ENCODE measurements around the gene KCNQ1.

KCNQ1 gene

DNA sequence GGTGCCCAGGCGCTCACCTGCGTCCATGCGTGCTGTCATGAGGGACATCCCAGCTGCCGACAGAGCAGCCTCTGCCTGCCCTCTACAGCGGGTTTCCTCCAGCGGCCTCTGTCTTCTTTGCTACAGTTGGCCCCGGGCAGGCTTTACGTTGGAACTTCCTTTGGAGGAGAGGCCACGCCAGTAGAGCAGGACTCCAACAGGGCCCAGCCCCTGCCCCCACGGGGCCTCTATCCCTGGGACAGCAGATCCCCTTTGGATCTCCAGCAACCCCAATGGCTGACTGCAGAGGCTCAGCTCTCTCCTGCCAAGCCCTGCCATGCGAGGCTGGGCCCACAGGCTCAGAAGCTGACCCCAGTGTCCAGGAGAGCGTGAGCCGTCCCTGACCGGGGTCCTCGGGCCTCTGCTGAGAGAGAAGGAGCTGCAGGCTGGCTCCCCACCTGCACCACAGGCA lies 12.6 kb upstream of the KCNQ1 start:
- no peak overlapping the region for H3K23ac ChIP-seq (ENCODE audit: low read length in 2 of 2)
- no peaks in the 10 kb centered on the region for H3K79me1 ChIP-seq (replicated peaks; ENCODE audit: low read length, poor library complexity, severe bottlenecking)
- H2AFZ ChIP-seq (ENCODE audit: low read depth, low read length), result no peak overlapping the region
- H4K91ac ChIP-seq (ENCODE audit: low read length), result no peak overlapping the region
- 78% methylated on average over 15 of the region's 15 CpGs for WGBS
- no peak overlapping the region for H2BK12ac ChIP-seq (ENCODE audit: low read length in 2 of 2)
- H3K9me3 ChIP-seq (ENCODE audit: control insufficient read depth, low read length), result no peaks in the 10 kb centered on the region
- no peak overlapping the region for H2BK15ac ChIP-seq (ENCODE audit: low read depth, poor library complexity, severe bottlenecking)
- H3K36me3 ChIP-seq (ENCODE audit: control insufficient read depth in 1 of 2, insufficient read depth in 2 of 2, low read depth in 1 of 2, low read length in 2 of 2), result no peaks in the 10 kb centered on the region
- peaks cover 8 to 57% of the 10 kb centered on the region in 2 experiments for H3K27me3 ChIP-seq (ENCODE audit: control insufficient read depth in 1 of 2, insufficient read depth in 1 of 2, low read length in 2 of 2)
- no peak overlapping the region for H3K9ac ChIP-seq (ENCODE audit: low read length)
- H3K4me1 ChIP-seq (ENCODE audit: control insufficient read depth, insufficient read depth, low read depth, low read length), result no peaks in the 10 kb centered on the region
- H3K14ac ChIP-seq (ENCODE audit: low read length in 2 of 2), result no peak overlapping the region
- no peak overlapping the region for H3K4me2 ChIP-seq (ENCODE audit: low read length, poor library complexity, severe bottlenecking)
- no peak overlapping the region for H2BK5ac ChIP-seq (ENCODE audit: low read depth, low read length, poor library complexity, severe bottlenecking)
- H3K4ac ChIP-seq (ENCODE audit: low read depth in 1 of 2, low read length in 2 of 2), result no peak overlapping the region
- H3K18ac ChIP-seq (ENCODE audit: low read depth in 1 of 2, low read length in 2 of 2), result no peak overlapping the region
- H3K27ac ChIP-seq (ENCODE audit: low read length, poor library complexity, severe bottlenecking), result no peak overlapping the region
- H2BK120ac ChIP-seq (ENCODE audit: low read depth, low read length), result no peak overlapping the region
- DNase-seq, result no peak
- no peak overlapping the region for H4K8ac ChIP-seq (ENCODE audit: low read length)
- no peak overlapping the region for H3K4me3 ChIP-seq (ENCODE audit: insufficient read depth in 1 of 2, low read depth in 1 of 2, low read length in 2 of 2)
- H2AK5ac ChIP-seq (ENCODE audit: low read length, severe bottlenecking), result no peak overlapping the region

DNA sequence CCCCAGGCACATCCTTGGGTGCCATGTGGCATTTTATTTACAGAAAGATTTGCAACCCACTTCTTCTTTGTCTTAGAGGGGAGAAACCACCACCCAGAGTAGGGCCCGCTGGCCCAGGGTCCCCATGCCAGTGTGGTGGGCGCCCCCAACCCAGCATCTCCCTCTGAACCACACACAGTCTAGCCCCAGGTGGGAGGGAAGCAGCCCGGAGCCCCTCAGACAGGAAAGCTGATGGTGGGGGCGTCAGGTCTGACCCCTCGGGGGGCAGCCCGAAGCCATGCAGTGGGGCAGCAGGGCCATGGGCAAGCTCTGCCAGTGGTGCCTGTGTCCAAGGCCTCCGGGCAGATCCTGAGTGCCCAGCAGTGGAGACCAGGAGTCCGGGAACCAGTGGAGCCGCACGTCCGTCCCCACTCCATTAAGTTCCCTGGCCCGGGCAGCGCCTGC lies 12.2 kb upstream of the KCNQ1 start:
- H3K27ac ChIP-seq (ENCODE audit: low read length, poor library complexity, severe bottlenecking), result no peak overlapping the region
- no peaks in the 10 kb centered on the region for H3K9me3 ChIP-seq (ENCODE audit: control insufficient read depth, low read length)
- no peak overlapping the region for H3K4me3 ChIP-seq (ENCODE audit: insufficient read depth in 1 of 2, low read depth in 1 of 2, low read length in 2 of 2)
- no peak overlapping the region for H3K4ac ChIP-seq (ENCODE audit: low read depth in 1 of 2, low read length in 2 of 2)
- H3K4me1 ChIP-seq (ENCODE audit: control insufficient read depth, insufficient read depth, low read depth, low read length), result no peaks in the 10 kb centered on the region
- no peak overlapping the region for H2BK15ac ChIP-seq (ENCODE audit: low read depth, poor library complexity, severe bottlenecking)
- no peak overlapping the region for H3K23ac ChIP-seq (ENCODE audit: low read length in 2 of 2)
- no peaks in the 10 kb centered on the region for H3K36me3 ChIP-seq (ENCODE audit: control insufficient read depth in 1 of 2, insufficient read depth in 2 of 2, low read depth in 1 of 2, low read length in 2 of 2)
- no peak overlapping the region for H2AFZ ChIP-seq (ENCODE audit: low read depth, low read length)
- no peak overlapping the region for H3K18ac ChIP-seq (ENCODE audit: low read depth in 1 of 2, low read length in 2 of 2)
- no peak overlapping the region for H2BK12ac ChIP-seq (ENCODE audit: low read length in 2 of 2)
- H2BK5ac ChIP-seq (ENCODE audit: low read depth, low read length, poor library complexity, severe bottlenecking), result no peak overlapping the region
- H3K9ac ChIP-seq (ENCODE audit: low read length), result no peak overlapping the region
- no peaks in the 10 kb centered on the region for H3K79me1 ChIP-seq (replicated peaks; ENCODE audit: low read length, poor library complexity, severe bottlenecking)
- peaks cover 13 to 59% of the 10 kb centered on the region in 2 experiments for H3K27me3 ChIP-seq (ENCODE audit: control insufficient read depth in 1 of 2, insufficient read depth in 1 of 2, low read length in 2 of 2)
- no peak overlapping the region for H3K4me2 ChIP-seq (ENCODE audit: low read length, poor library complexity, severe bottlenecking)
- H4K91ac ChIP-seq (ENCODE audit: low read length), result no peak overlapping the region
- 86% methylated on average over 13 of the region's 13 CpGs for WGBS
- H4K8ac ChIP-seq (ENCODE audit: low read length), result no peak overlapping the region
- H2AK5ac ChIP-seq (ENCODE audit: low read length, severe bottlenecking), result no peak overlapping the region
- no peak overlapping the region for H3K14ac ChIP-seq (ENCODE audit: low read length in 2 of 2)
- DNase-seq, result no peak
- no peak overlapping the region for H2BK120ac ChIP-seq (ENCODE audit: low read depth, low read length)

DNA sequence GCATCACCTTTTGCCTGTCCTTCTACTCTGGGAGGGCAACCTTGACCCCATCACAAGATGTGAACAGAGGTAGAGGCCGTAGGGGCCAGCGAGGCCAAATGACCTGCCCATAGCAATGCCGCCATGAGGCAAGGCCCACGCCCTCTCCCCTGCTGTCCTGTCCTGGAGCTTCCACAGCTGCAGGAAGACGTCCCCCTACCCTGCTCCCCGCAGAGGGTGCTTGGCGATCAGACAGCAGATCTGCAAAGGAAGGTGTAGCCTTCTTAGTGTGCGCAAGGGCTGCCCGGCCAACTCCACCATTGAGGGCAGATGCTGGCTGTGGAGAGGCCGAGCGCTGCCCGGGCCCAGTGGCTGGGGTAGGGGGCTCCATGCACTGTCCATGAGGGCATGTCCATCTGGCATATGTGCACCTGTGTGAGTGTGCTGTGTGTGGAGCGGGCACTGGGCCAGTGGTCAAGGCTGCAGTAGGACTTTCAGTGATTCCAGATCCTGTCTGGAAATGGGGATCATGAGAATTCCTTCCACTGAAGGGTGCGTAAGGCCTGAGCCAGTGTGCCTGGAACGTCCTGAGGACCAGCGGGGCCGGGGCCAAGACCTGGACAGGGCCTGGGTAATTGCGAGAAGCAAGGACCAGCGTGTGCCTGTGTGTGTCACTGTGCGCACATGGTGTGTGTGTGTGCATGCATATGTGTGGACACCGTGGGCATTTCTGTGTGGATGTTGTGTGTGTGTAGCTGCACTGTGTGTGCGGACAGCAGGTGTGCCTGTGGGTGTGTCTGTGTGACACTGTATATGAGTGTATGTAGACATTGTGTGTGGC lies 11.5 kb upstream of the KCNQ1 start:
- no peak overlapping the region for H3K18ac ChIP-seq (ENCODE audit: low read depth in 1 of 2, low read length in 2 of 2)
- H3K36me3 ChIP-seq (ENCODE audit: control insufficient read depth in 1 of 2, insufficient read depth in 2 of 2, low read depth in 1 of 2, low read length in 2 of 2), result no peaks in the 10 kb centered on the region
- H4K91ac ChIP-seq (ENCODE audit: low read length), result peak overlapping the region; percentile 31
- no peak overlapping the region for H3K4me2 ChIP-seq (ENCODE audit: low read length, poor library complexity, severe bottlenecking)
- H3K9ac ChIP-seq (ENCODE audit: low read length), result no peak overlapping the region
- peak overlapping the region in 1 of 2 experiments; percentile 39 for H3K14ac ChIP-seq (ENCODE audit: low read length in 2 of 2)
- no peak overlapping the region for H2BK15ac ChIP-seq (ENCODE audit: low read depth, poor library complexity, severe bottlenecking)
- no peak overlapping the region for H2BK5ac ChIP-seq (ENCODE audit: low read depth, low read length, poor library complexity, severe bottlenecking)
- H3K4me1 ChIP-seq (ENCODE audit: control insufficient read depth, insufficient read depth, low read depth, low read length), result no peaks in the 10 kb centered on the region
- no peak overlapping the region for H2AFZ ChIP-seq (ENCODE audit: low read depth, low read length)
- H2BK120ac ChIP-seq (ENCODE audit: low read depth, low read length), result no peak overlapping the region
- 87% methylated on average over 22 of the region's 22 CpGs for whole genome bisulfite sequencing
- no peak overlapping the region for H3K27ac ChIP-seq (ENCODE audit: low read length, poor library complexity, severe bottlenecking)
- H3K23ac ChIP-seq (ENCODE audit: low read length in 2 of 2), result no peak overlapping the region
- H3K4me3 ChIP-seq (ENCODE audit: insufficient read depth in 1 of 2, low read depth in 1 of 2, low read length in 2 of 2), result no peak overlapping the region
- H2AK5ac ChIP-seq (ENCODE audit: low read length, severe bottlenecking), result no peak overlapping the region
- DNase-seq, result no peak
- no peak overlapping the region for H2BK12ac ChIP-seq (ENCODE audit: low read length in 2 of 2)
- H3K79me1 ChIP-seq (replicated peaks; ENCODE audit: low read length, poor library complexity, severe bottlenecking), result no peaks in the 10 kb centered on the region
- H4K8ac ChIP-seq (ENCODE audit: low read length), result no peak overlapping the region
- H3K9me3 ChIP-seq (ENCODE audit: control insufficient read depth, low read length), result no peaks in the 10 kb centered on the region
- H3K27me3 ChIP-seq (ENCODE audit: control insufficient read depth in 1 of 2, insufficient read depth in 1 of 2, low read length in 2 of 2), result peaks cover 13 to 63% of the 10 kb centered on the region in 2 experiments
- H3K4ac ChIP-seq (ENCODE audit: low read depth in 1 of 2, low read length in 2 of 2), result no peak overlapping the region

DNA sequence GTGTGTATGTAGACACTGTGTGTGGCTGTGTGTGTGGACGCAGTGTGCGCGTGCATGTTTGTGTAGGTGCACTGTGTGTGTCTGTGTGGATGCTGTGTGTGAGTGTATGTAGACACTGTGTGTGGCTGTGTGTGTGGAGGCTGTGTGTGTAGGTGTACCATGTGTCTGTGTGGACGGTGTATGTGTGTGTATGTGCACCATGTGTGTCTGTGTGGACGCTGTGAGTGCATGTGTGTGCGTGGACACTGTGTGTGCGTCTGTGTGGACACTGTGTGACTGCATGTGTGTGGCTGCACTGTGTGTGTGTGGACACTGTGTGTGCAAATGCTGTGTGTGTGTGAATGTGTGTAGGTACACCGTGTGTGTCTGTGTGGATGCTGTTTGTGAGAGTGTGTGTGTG lies 10.8 kb upstream of the KCNQ1 start:
- Histone ChIP-seq H2BK15ac (ENCODE audit: low read depth, poor library complexity, severe bottlenecking) (no peak overlapping the region), H3K79me1 (replicated peaks; ENCODE audit: low read length, poor library complexity, severe bottlenecking) (no peaks in the 10 kb centered on the region), H2AFZ (ENCODE audit: low read depth, low read length) (no peak overlapping the region), H3K23ac (ENCODE audit: low read length in 2 of 2) (no peak overlapping the region), H2BK5ac (ENCODE audit: low read depth, low read length, poor library complexity, severe bottlenecking) (no peak overlapping the region), H3K27ac (ENCODE audit: low read length, poor library complexity, severe bottlenecking) (no peak overlapping the region), H2BK120ac (ENCODE audit: low read depth, low read length) (no peak overlapping the region), H3K4ac (ENCODE audit: low read depth in 1 of 2, low read length in 2 of 2) (no peak overlapping the region), H3K18ac (ENCODE audit: low read depth in 1 of 2, low read length in 2 of 2) (no peak overlapping the region), H3K27me3 (ENCODE audit: control insufficient read depth in 1 of 2, insufficient read depth in 1 of 2, low read length in 2 of 2) (peaks cover 13 to 70% of the 10 kb centered on the region in 2 experiments), H3K4me1 (ENCODE audit: control insufficient read depth, insufficient read depth, low read depth, low read length) (no peaks in the 10 kb centered on the region), H3K4me3 (ENCODE audit: insufficient read depth in 1 of 2, low read depth in 1 of 2, low read length in 2 of 2) (no peak overlapping the region), H3K9ac (ENCODE audit: low read length) (no peak overlapping the region), H3K14ac (ENCODE audit: low read length in 2 of 2) (peak overlapping the region in 1 of 2 experiments; percentile 72), H4K8ac (ENCODE audit: low read length) (no peak overlapping the region), H2BK12ac (ENCODE audit: low read length in 2 of 2) (no peak overlapping the region), H3K4me2 (ENCODE audit: low read length, poor library complexity, severe bottlenecking) (no peak overlapping the region), H4K91ac (ENCODE audit: low read length) (peak overlapping the region; percentile 31), H2AK5ac (ENCODE audit: low read length, severe bottlenecking) (no peak overlapping the region), H3K9me3 (ENCODE audit: control insufficient read depth, low read length) (no peaks in the 10 kb centered on the region), H3K36me3 (ENCODE audit: control insufficient read depth in 1 of 2, insufficient read depth in 2 of 2, low read depth in 1 of 2, low read length in 2 of 2) (no peaks in the 10 kb centered on the region)
- WGBS, result 91% methylated on average over 8 of the region's 8 CpGs
- no peak for DNase-seq

All from mesenchymal stem cell (in vitro differentiated cells and primary cell).